Measurements from ENCODE around the gene PITPNM3.
A peak's percentile ranks its signal among the peaks of the same experiment; 100 is the strongest.

The PITPNM3 gene

GRCh38 chr17:6442775-6443174 is 113.6 kb downstream of the PITPNM3 start:
- DNase-seq (ENCODE audit: low spot score): no peak

- DNase-seq (ENCODE audit: low spot score): no peak
Observed at GRCh38 chr17:6439951-6440350, 116.4 kb downstream of the PITPNM3 start.

GRCh38 chr17:6437956-6438355 is 118.4 kb downstream of the PITPNM3 start:
- DNase-seq (ENCODE audit: low spot score): no peak

GRCh38 chr17:6437466-6437865 is 118.9 kb downstream of the PITPNM3 start:
- no peak for DNase-seq (ENCODE audit: low spot score)

GRCh38 chr17:6435968-6436367 is 120.4 kb downstream of the PITPNM3 start:
- peak; percentile 75 for DNase-seq (ENCODE audit: low spot score)

GRCh38 chr17:6435051-6435450 is 121.3 kb downstream of the PITPNM3 start, which contains the start of gene AIPL1:
TSS of gene AIPL1 (minus strand) at chr17:6435121. CDS start at chr17:6435104, 17 bp downstream.
- DNase-seq (ENCODE audit: low spot score): no peak

GRCh38 chr17:6430769-6431168 is 125.6 kb downstream of the PITPNM3 start:
- no peak for DNase-seq (ENCODE audit: low spot score)

- DNase-seq (ENCODE audit: low spot score): no peak
Observed at GRCh38 chr17:6429266-6429665, 127.1 kb downstream of the PITPNM3 start.

- DNase-seq (ENCODE audit: low spot score): no peak
Observed at GRCh38 chr17:6428207-6428965, 128.0 kb downstream of the PITPNM3 start.

- no peak for DNase-seq (ENCODE audit: low spot score)
Observed at GRCh38 chr17:6427279-6427781, 129.0 kb downstream of the PITPNM3 start.

- DNase-seq (ENCODE audit: low spot score): no peak
Observed at GRCh38 chr17:6426356-6427101, 129.8 kb downstream of the PITPNM3 start.

GRCh38 chr17:6425407-6425806 is 130.9 kb downstream of the PITPNM3 start:
- DNase-seq (ENCODE audit: low spot score): no peak

- no peak for DNase-seq (ENCODE audit: low spot score)
Observed at GRCh38 chr17:6423931-6424330, 132.4 kb downstream of the PITPNM3 start.

GRCh38 chr17:6422654-6423241 is 133.6 kb downstream of the PITPNM3 start:
- DNase-seq (ENCODE audit: low spot score): no peak

GRCh38 chr17:6421700-6422604 is 134.4 kb downstream of the PITPNM3 start:
- DNase-seq (ENCODE audit: low spot score): peak; percentile 73

GRCh38 chr17:6420173-6420641 is 136.1 kb downstream of the PITPNM3 start:
- peak; percentile 45 for DNase-seq (ENCODE audit: low spot score)

GRCh38 chr17:6415616-6416015 is 140.7 kb downstream of the PITPNM3 start:
- no peak for DNase-seq (ENCODE audit: low spot score)

- peak; percentile 36 for DNase-seq (ENCODE audit: low spot score)
Observed at GRCh38 chr17:6413065-6413464, 143.3 kb downstream of the PITPNM3 start.

GRCh38 chr17:6408735-6409134 is 147.6 kb downstream of the PITPNM3 start:
- no peak for DNase-seq (ENCODE audit: low spot score)

GRCh38 chr17:6408276-6408675 is 148.1 kb downstream of the PITPNM3 start:
- no peak for DNase-seq (ENCODE audit: low spot score)

- DNase-seq (ENCODE audit: low spot score): no peak
Observed at GRCh38 chr17:6402258-6402657, 154.1 kb downstream of the PITPNM3 start.
